NCI-H2081 treated with DMSO at 0.1 percent for 48 hours (cell line): ENCODE data around the gene THADA.
"Not testable (repeated sequence)": the region's sequence is repeated elsewhere in the genome, so short reads cannot be mapped to it uniquely, and the experiment has no call there.

Experiments
- DNase-seq: peaks from one replicate; lab custom pipeline; 2025; lab: John Stamatoyannopoulos, UW

The THADA gene

GRCh38 chr2:43541165-43541564, 54.7 kb downstream of the THADA start:
- DNase-seq: no peak

GRCh38 chr2:43540021-43540779, 55.6 kb downstream of the THADA start:
- DNase-seq: no peak

GRCh38 chr2:43539436-43539835, 56.4 kb downstream of the THADA start:
- DNase-seq: no peak

GRCh38 chr2:43538034-43538670, 57.7 kb downstream of the THADA start:
- DNase-seq: no peak

- no peak for DNase-seq
These were observed 58.7 kb downstream of the THADA start for GRCh38 chr2:43537137-43537536.

GRCh38 chr2:43534569-43534968, 61.3 kb downstream of the THADA start:
- DNase-seq: no peak

- not testable (repeated sequence) for DNase-seq
These were observed 63.3 kb downstream of the THADA start for GRCh38 chr2:43532572-43532971.

- DNase-seq: no peak
These were observed 64.6 kb downstream of the THADA start for GRCh38 chr2:43531251-43531650.

GRCh38 chr2:43526994-43527393, 68.8 kb downstream of the THADA start:
- no peak for DNase-seq

GRCh38 chr2:43525506-43525905, 70.3 kb downstream of the THADA start:
- no peak for DNase-seq

GRCh38 chr2:43524177-43524965, 71.5 kb downstream of the THADA start:
- DNase-seq: no peak

- DNase-seq: no peak
These were observed 73.7 kb downstream of the THADA start for GRCh38 chr2:43522177-43522576.

GRCh38 chr2:43521568-43521967, 74.3 kb downstream of the THADA start:
- DNase-seq: no peak

GRCh38 chr2:43520919-43521318, 74.9 kb downstream of the THADA start:
- DNase-seq: no peak

- no peak for DNase-seq
These were observed 76.1 kb downstream of the THADA start for GRCh38 chr2:43519643-43520221.

- DNase-seq: no peak
These were observed 77.1 kb downstream of the THADA start for GRCh38 chr2:43518718-43519117.

- no peak for DNase-seq
These were observed 77.7 kb downstream of the THADA start for GRCh38 chr2:43518181-43518580.

- no peak for DNase-seq
These were observed 79.9 kb downstream of the THADA start for GRCh38 chr2:43515807-43516497.

- DNase-seq: no peak
These were observed 80.6 kb downstream of the THADA start for GRCh38 chr2:43515248-43515647.

- no peak for DNase-seq
These were observed 82.0 kb downstream of the THADA start for GRCh38 chr2:43513796-43514195.

- no peak for DNase-seq
These were observed 82.6 kb downstream of the THADA start for GRCh38 chr2:43513216-43513615.

GRCh38 chr2:43511199-43511598, 84.6 kb downstream of the THADA start:
- DNase-seq: no peak
